HFF-Myc (cell line): ENCODE data around the gene EIF2B2.
A peak's percentile ranks its signal among the peaks of the same experiment; 100 is the strongest.

ENCODE experiments used
- DNase-seq: peaks from one replicate; pipeline ENCODE4 v3.0.0-alpha.2; 2011; ENCODE audit warnings: low read depth; ENCODE audit errors: extremely low read depth
- H3K4me3 ChIP-seq: replicated peaks from 2 replicates; pipeline ENCODE4 v1.5.1; 2011; ENCODE audit warnings: low read depth, mild to moderate bottlenecking, control low read depth, low read length
- CTCF ChIP-seq: IDR thresholded peaks from 2 replicates; pipeline ENCODE4 v1.5.1; 2012; ENCODE audit warnings: mild to moderate bottlenecking, low read depth, low read length, control low read depth; ENCODE audit errors: missing control alignments

Gene EIF2B2

DNA sequence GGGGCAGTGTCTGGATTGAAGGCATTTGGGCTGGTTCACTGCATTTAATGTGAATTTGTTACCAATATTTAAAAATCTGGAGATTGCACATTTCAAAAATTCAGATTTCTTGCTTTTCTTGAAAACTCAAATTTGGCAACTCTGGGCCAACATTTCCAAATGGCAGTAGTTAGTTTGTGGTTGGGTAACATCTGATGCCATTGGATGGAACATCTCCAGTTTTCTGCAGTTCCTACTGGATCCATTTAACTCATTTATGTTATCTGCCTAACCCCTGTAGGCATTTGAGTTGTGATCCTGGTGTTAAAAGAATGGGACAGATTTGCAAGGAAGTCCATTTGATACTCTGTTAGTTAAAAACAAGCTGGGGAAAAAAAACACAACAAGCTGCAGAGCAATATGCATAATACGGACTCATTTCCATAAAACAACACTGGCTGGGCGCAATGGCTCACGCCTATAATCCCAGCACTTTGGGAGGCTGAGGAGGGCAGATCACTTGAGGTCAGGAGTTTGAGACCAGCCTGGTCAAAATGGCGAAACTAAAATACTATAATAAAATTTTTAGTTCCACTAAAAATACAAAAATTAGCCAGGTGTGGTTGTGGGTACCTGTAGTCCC lies 7.9 kb downstream of the EIF2B2 start:
- no peak overlapping the region for H3K4me3 ChIP-seq
- no peak for TF ChIP-seq CTCF
- no peak for DNase-seq

DNA sequence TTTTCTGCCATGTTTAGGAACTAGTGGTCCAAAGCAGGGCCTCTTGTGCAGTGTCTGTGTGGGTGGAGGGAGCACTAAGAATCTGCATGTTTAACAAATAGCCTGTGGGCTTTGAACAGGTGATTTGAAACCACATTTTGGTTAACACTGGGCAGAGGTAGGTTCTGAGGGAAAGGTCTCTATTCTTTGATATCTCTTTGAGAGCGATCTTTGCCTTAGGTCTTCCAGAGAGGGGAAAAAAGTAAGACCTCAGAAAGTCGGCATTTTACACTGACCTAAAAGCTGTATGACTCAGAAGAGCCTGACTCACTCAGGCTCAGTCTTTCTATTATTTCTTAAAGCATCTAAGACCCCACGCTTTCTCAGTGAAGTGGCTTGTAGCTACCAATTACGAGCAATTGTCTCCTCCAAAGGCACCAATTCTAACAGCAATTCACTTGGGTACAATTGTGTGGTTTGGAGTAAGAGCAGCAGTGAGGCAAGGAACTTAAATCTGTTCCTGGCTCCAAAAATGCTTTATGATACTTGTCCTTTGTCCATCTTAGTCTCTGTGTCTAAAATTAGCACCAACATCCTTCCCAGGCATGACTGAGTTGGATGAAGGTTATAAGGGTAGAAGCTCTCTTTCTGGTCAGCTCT lies 8.8 kb downstream of the EIF2B2 start:
- no peak overlapping the region for H3K4me3 ChIP-seq
- no peak for TF ChIP-seq CTCF
- DNase-seq = no peak

- TF ChIP-seq CTCF = no peak
- H3K4me3 ChIP-seq = no peak overlapping the region
- no peak for DNase-seq
Measured at GRCh38 chr14:75013290-75013689, 10.6 kb downstream of the EIF2B2 start.

DNA sequence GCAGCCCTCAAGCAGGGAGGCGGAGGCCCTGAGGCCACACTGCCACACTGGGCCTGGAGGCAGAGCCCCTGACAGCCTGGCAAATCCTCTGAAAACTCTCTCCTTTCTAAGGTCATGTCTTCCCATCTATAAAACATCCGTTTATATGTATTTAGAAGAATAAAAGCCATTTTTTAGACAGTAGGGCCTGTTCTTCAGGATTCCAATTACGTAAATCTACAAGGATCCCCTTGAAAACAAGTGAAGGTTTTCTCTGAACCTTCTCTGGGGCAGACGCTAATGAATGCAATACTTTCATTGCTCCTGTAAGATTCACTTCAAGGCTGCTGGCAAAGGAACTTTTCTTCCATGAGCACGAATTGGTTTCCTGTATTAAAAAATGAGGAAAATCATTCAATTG lies 12.8 kb downstream of the EIF2B2 start:
- TF ChIP-seq CTCF = no peak
- no peak overlapping the region for H3K4me3 ChIP-seq
- DNase-seq = no peak

- DNase-seq = no peak
- TF ChIP-seq CTCF = no peak
- H3K4me3 ChIP-seq = no peak overlapping the region
Measured at GRCh38 chr14:75016815-75017214, 14.1 kb downstream of the EIF2B2 start.

DNA sequence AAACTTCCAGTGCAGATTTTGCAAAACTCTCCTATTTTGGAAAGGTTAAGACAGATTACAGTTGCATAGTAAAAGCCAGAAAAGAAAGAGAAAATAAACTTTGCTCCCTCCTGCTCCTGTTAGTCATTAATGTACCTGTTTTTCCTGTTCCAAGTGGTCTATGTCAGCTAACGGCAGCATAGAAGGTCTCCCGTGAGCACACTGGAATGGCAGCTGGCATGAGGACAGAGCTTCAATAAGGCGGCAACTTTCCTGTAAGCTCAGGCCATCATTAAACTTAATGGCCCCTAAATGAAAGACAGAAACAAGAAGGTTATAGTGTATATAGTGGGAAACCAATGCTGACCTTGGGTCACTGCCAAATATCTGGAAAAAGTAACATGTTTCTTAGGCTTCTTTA lies 16.0 kb downstream of the EIF2B2 start:
- no peak for DNase-seq
- no peak for TF ChIP-seq CTCF
- H3K4me3 ChIP-seq = no peak overlapping the region

DNA sequence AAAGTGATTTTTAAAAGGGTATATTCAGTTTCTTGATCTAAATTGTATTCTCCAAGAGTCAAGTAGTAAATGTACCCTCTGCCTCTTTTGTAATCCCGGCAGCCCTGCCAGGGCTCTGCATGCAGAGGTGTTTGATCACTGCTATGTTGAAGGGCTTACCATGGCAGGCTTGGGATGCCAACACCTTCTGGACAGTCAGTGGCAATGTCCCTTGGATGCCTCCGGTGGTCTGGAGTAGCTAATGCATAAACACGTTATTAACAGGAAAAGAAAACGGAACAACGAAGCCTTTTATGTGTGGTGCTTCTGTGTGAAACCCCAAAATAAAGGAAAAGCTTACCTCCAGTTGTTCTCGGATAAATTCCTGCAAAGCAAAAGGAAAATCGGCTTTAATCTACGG lies 19.9 kb downstream of the EIF2B2 start:
- no peak for DNase-seq
- TF ChIP-seq CTCF = peak; percentile 41

More for the DNA sequence above, 19.9 kb downstream of the EIF2B2 start:
- H3K4me3 ChIP-seq = no peak overlapping the region
